ENCODE results near the gene JAKMIP1.
"Not testable (repeated sequence)": the region's sequence is repeated elsewhere in the genome, so short reads cannot be mapped to it uniquely, and the experiment has no call there.

JAKMIP1 gene

DNA sequence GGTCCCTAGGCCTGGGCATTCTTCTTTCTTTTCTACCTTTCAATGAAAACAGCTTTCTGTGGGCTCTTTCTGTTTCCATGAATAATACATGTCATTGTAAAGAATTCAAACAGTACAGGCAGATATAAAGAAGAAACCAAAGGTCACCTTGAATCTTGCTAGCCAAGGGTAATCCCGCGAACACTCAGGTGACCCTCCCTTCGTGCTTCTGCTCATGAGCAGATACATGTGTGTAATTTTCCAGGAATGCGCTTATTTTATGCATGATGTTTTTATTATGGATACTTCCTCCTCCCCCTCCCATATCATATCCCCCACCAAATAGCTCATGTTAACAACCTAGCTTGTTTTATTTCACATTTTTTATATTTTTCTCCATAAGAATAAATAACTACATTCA, 9.6 kb upstream of the JAKMIP1 start:
- no peak overlapping the region for H3K4me3 ChIP-seq (ENCODE audit: low read depth, low read length)
- no peaks in the 10 kb centered on the region for H3K9me3 ChIP-seq (ENCODE audit: control insufficient read depth, insufficient read depth, low read depth, low read length)
- no peak overlapping the region for H3K27ac ChIP-seq (ENCODE audit: low read depth, low read length)
- no peaks in the 10 kb centered on the region for H3K27me3 ChIP-seq (ENCODE audit: control insufficient read depth, insufficient read depth, low read length)
- H3K9ac ChIP-seq (ENCODE audit: low read length): no peak overlapping the region
- H3K4me1 ChIP-seq (ENCODE audit: control insufficient read depth, insufficient read depth, low read length): no peaks in the 10 kb centered on the region
- H3K36me3 ChIP-seq (ENCODE audit: control insufficient read depth, insufficient read depth, low read length): no peaks in the 10 kb centered on the region

GRCh38 chr4:6209291-6209690, 8.9 kb upstream of the JAKMIP1 start:
- H3K27me3 ChIP-seq (ENCODE audit: control insufficient read depth, insufficient read depth, low read length); H3K9ac ChIP-seq (ENCODE audit: low read length); H3K4me1 ChIP-seq (ENCODE audit: control insufficient read depth, insufficient read depth, low read length); H3K27ac ChIP-seq (ENCODE audit: low read depth, low read length); H3K36me3 ChIP-seq (ENCODE audit: control insufficient read depth, insufficient read depth, low read length); H3K4me3 ChIP-seq (ENCODE audit: low read depth, low read length); H3K9me3 ChIP-seq (ENCODE audit: control insufficient read depth, insufficient read depth, low read depth, low read length): not testable (repeated sequence)

GRCh38 chr4:6208416-6208815, 8.1 kb upstream of the JAKMIP1 start:
- Histone ChIP-seq H3K27me3 (ENCODE audit: control insufficient read depth, insufficient read depth, low read length) (no peaks in the 10 kb centered on the region), H3K4me3 (ENCODE audit: low read depth, low read length) (no peak overlapping the region), H3K27ac (ENCODE audit: low read depth, low read length) (no peak overlapping the region), H3K4me1 (ENCODE audit: control insufficient read depth, insufficient read depth, low read length) (no peaks in the 10 kb centered on the region), H3K36me3 (ENCODE audit: control insufficient read depth, insufficient read depth, low read length) (no peaks in the 10 kb centered on the region), H3K9me3 (ENCODE audit: control insufficient read depth, insufficient read depth, low read depth, low read length) (no peaks in the 10 kb centered on the region), H3K9ac (ENCODE audit: low read length) (no peak overlapping the region)

- Histone ChIP-seq H3K4me3 (ENCODE audit: low read depth, low read length) (no peak overlapping the region), H3K27ac (ENCODE audit: low read depth, low read length) (no peak overlapping the region), H3K9me3 (ENCODE audit: control insufficient read depth, insufficient read depth, low read depth, low read length) (no peaks in the 10 kb centered on the region), H3K27me3 (ENCODE audit: control insufficient read depth, insufficient read depth, low read length) (no peaks in the 10 kb centered on the region), H3K36me3 (ENCODE audit: control insufficient read depth, insufficient read depth, low read length) (no peaks in the 10 kb centered on the region), H3K4me1 (ENCODE audit: control insufficient read depth, insufficient read depth, low read length) (no peaks in the 10 kb centered on the region), H3K9ac (ENCODE audit: low read length) (no peak overlapping the region)
Observed at GRCh38 chr4:6207602-6208001, 7.3 kb upstream of the JAKMIP1 start.

DNA sequence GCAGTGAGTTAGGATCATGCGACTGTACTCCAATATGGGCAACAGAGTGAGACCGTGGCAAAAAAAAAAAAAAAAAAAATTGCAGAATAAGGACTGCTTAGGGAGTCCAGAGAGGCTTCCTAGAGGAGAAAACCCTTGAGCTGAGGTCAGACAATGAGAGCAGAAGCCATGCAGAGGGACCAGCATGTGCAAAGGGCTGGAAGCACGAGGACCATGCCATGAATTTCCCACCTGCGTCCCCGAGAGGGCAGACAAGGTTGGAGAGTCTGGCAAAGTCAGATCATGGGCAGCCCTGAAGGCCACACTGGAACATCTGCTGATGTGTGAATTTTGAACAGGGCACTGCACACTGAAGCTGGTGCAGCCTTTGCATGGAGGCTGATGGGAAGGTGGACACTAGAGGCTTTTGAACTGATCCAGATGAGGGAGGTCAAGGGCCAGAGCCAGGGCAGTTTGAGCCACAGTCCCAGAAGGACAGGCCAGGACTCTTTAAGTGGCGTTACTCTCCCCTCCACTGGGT, 6.5 kb upstream of the JAKMIP1 start:
- no peaks in the 10 kb centered on the region for H3K4me1 ChIP-seq (ENCODE audit: control insufficient read depth, insufficient read depth, low read length)
- peaks cover under 1% of the 10 kb centered on the region; the same call in 1 of the 2 replicates for H3K9me3 ChIP-seq (ENCODE audit: control insufficient read depth, insufficient read depth, low read depth, low read length)
- peaks cover 5% of the 10 kb centered on the region for H3K27me3 ChIP-seq (ENCODE audit: control insufficient read depth, insufficient read depth, low read length)
- H3K36me3 ChIP-seq (ENCODE audit: control insufficient read depth, insufficient read depth, low read length): no peaks in the 10 kb centered on the region
- H3K4me3 ChIP-seq (ENCODE audit: low read depth, low read length): no peak overlapping the region
- no peak overlapping the region for H3K27ac ChIP-seq (ENCODE audit: low read depth, low read length)
- no peak overlapping the region for H3K9ac ChIP-seq (ENCODE audit: low read length)

DNA sequence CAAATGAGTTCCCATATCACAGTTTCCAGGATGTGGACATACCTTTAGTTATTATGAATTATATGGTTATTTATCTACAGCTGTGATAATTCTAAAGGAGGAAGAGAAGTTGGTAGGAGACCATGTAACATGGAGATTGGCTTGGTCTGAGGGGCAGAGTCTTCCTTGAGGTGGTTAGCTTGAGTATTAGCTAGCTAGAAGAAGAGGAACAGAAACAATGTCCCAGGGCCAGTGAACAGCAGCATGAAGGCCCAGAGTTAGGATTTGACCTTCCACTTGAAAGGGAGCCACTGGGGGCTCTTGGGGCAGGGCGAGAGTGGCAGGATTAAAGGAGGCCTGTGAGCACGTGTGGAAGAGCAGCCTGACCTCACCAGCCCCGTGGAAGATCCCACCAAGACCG, 5.6 kb upstream of the JAKMIP1 start:
- H3K36me3 ChIP-seq (ENCODE audit: control insufficient read depth, insufficient read depth, low read length): no peaks in the 10 kb centered on the region
- peaks cover 7% of the 10 kb centered on the region; the same call in 1 of the 2 replicates for H3K9me3 ChIP-seq (ENCODE audit: control insufficient read depth, insufficient read depth, low read depth, low read length)
- H3K27me3 ChIP-seq (ENCODE audit: control insufficient read depth, insufficient read depth, low read length): peaks cover 13% of the 10 kb centered on the region
- H3K4me1 ChIP-seq (ENCODE audit: control insufficient read depth, insufficient read depth, low read length): no peaks in the 10 kb centered on the region
- H3K4me3 ChIP-seq (ENCODE audit: low read depth, low read length): no peak overlapping the region
- no peak overlapping the region for H3K27ac ChIP-seq (ENCODE audit: low read depth, low read length)
- no peak overlapping the region for H3K9ac ChIP-seq (ENCODE audit: low read length)

DNA sequence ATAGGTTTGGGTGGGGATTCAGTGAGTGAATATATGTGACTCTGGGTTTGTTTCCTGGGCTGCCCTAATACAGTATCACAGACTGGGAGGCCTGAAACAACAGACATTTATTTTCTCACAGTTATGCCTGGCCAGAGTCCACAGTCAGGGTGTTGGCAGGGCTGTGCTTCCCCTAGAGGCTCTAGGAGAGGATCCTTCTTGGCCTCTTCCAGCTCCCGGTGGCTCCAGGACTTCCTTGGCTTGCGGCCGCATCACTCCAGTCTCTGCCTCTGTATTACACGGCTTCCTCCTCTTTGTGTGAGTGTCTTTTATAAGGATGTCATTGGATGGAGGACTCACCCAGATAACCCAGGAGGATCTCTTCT, 5.2 kb upstream of the JAKMIP1 start:
- Histone ChIP-seq H3K4me1 (ENCODE audit: control insufficient read depth, insufficient read depth, low read length) (no peaks in the 10 kb centered on the region), H3K27ac (ENCODE audit: low read depth, low read length) (no peak overlapping the region), H3K9me3 (ENCODE audit: control insufficient read depth, insufficient read depth, low read depth, low read length) (peaks cover 7% of the 10 kb centered on the region; the same call in 1 of the 2 replicates), H3K4me3 (ENCODE audit: low read depth, low read length) (no peak overlapping the region), H3K9ac (ENCODE audit: low read length) (no peak overlapping the region), H3K36me3 (ENCODE audit: control insufficient read depth, insufficient read depth, low read length) (no peaks in the 10 kb centered on the region), H3K27me3 (ENCODE audit: control insufficient read depth, insufficient read depth, low read length) (peaks cover 16% of the 10 kb centered on the region)

DNA sequence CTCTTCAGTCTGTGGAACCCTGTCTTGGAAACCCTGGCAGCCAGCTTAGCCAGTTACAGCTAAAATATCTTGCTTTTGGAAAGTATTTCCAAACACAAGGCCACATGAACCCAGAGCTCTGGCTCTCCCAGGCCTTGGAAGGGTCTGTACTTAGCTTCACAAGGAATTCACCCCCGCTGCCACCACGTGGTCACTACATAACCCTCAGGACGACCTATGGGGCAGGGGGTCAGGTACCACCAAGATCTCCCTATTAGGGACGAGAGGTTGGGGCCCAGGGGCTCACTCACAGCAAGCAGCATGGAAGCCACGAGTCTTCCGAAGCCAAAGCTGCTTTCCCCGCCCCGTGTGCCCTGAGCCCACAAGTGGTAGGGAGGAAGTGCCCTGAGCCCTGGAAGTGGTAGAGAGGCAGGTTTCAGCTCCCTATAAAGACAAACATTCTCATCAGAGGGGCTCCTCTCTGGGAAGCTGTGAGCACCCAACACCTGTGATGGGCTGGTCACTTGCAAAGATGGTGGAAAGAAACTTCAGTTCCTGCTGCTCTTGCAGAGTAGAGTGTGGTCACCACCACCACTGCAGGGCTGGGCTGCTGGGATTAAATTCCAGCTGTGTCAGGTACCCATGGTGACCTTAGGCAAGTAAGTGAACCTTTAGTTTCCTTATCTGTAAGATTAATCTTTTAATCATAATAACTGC, 4.7 kb upstream of the JAKMIP1 start:
- Histone ChIP-seq H3K4me3 (ENCODE audit: low read depth, low read length) (no peak overlapping the region), H3K4me1 (ENCODE audit: control insufficient read depth, insufficient read depth, low read length) (no peaks in the 10 kb centered on the region), H3K9me3 (ENCODE audit: control insufficient read depth, insufficient read depth, low read depth, low read length) (peaks cover 7% of the 10 kb centered on the region; the same call in 1 of the 2 replicates), H3K9ac (ENCODE audit: low read length) (no peak overlapping the region), H3K27me3 (ENCODE audit: control insufficient read depth, insufficient read depth, low read length) (peaks cover 16% of the 10 kb centered on the region), H3K36me3 (ENCODE audit: control insufficient read depth, insufficient read depth, low read length) (no peaks in the 10 kb centered on the region), H3K27ac (ENCODE audit: low read depth, low read length) (no peak overlapping the region)

- Histone ChIP-seq H3K27ac (ENCODE audit: low read depth, low read length) (no peak overlapping the region), H3K36me3 (ENCODE audit: control insufficient read depth, insufficient read depth, low read length) (no peaks in the 10 kb centered on the region), H3K27me3 (ENCODE audit: control insufficient read depth, insufficient read depth, low read length) (peaks cover 20% of the 10 kb centered on the region), H3K9ac (ENCODE audit: low read length) (no peak overlapping the region), H3K9me3 (ENCODE audit: control insufficient read depth, insufficient read depth, low read depth, low read length) (peaks cover 7% of the 10 kb centered on the region; the same call in 1 of the 2 replicates), H3K4me1 (ENCODE audit: control insufficient read depth, insufficient read depth, low read length) (peaks cover under 1% of the 10 kb centered on the region; the same call in 1 of the 2 replicates), H3K4me3 (ENCODE audit: low read depth, low read length) (no peak overlapping the region)
Observed at GRCh38 chr4:6204098-6204497, 3.7 kb upstream of the JAKMIP1 start.

GRCh38 chr4:6201580-6202091, 1.3 kb upstream of the JAKMIP1 start:
- Histone ChIP-seq H3K9ac (ENCODE audit: low read length) (no peak overlapping the region), H3K36me3 (ENCODE audit: control insufficient read depth, insufficient read depth, low read length) (no peaks in the 10 kb centered on the region), H3K27me3 (ENCODE audit: control insufficient read depth, insufficient read depth, low read length) (peaks cover 36% of the 10 kb centered on the region), H3K4me3 (ENCODE audit: low read depth, low read length) (0 out of 2 replicates have a peak overlapping the region, but pooled peaks have one; percentile 79), H3K4me1 (ENCODE audit: control insufficient read depth, insufficient read depth, low read length) (peaks cover 20% of the 10 kb centered on the region), H3K27ac (ENCODE audit: low read depth, low read length) (no peak overlapping the region), H3K9me3 (ENCODE audit: control insufficient read depth, insufficient read depth, low read depth, low read length) (peaks cover 7% of the 10 kb centered on the region; the same call in 1 of the 2 replicates)

- Histone ChIP-seq H3K36me3 (ENCODE audit: control insufficient read depth, insufficient read depth, low read length) (no peaks in the 10 kb centered on the region), H3K4me3 (ENCODE audit: low read depth, low read length) (peak overlapping the region; percentile 79), H3K27me3 (ENCODE audit: control insufficient read depth, insufficient read depth, low read length) (peaks cover 36% of the 10 kb centered on the region), H3K27ac (ENCODE audit: low read depth, low read length) (no peak overlapping the region), H3K9ac (ENCODE audit: low read length) (peak overlapping the region; percentile 36), H3K9me3 (ENCODE audit: control insufficient read depth, insufficient read depth, low read depth, low read length) (peaks cover 7% of the 10 kb centered on the region; the same call in 1 of the 2 replicates), H3K4me1 (ENCODE audit: control insufficient read depth, insufficient read depth, low read length) (peaks cover 24% of the 10 kb centered on the region)
Observed at GRCh38 chr4:6200922-6201362, 593 bp upstream of the JAKMIP1 start.
